ENCODE measurements around the gene CYLD.

GRCh38 chr16:50739031-50739430 lies 2.9 kb upstream of the CYLD start:
- no peak for TF ChIP-seq POLR2A (IDR thresholded peaks at IDR 0.05; ENCODE audit: low read depth, low read length)
- no peak for TF ChIP-seq POLR2AphosphoS5 (IDR thresholded peaks at IDR 0.05; ENCODE audit: low read depth, low read length)
